HG02571 (cell line): ENCODE measurements around the gene MYH10.

ENCODE experiments used
- ATAC-seq: cut with Tn5 transposase; IDR thresholded peaks from one replicate; pipeline ENCODE4 v1.9.1; 2021; ENCODE audit warnings: mild to moderate bottlenecking, moderate library complexity; ENCODE audit not compliant: unreplicated experiment

Gene MYH10

GRCh38 chr17:8476741-8477140 is 153.8 kb downstream of the MYH10 start:
- no peak for ATAC-seq

- no peak for ATAC-seq
These were observed 154.7 kb downstream of the MYH10 start for GRCh38 chr17:8475781-8476180.

GRCh38 chr17:8475227-8475626 is 155.3 kb downstream of the MYH10 start:
- no peak for ATAC-seq

- no peak for ATAC-seq
These were observed 155.7 kb downstream of the MYH10 start for GRCh38 chr17:8474826-8475225.

GRCh38 chr17:8473451-8474192 is 156.9 kb downstream of the MYH10 start:
- ATAC-seq = no peak

GRCh38 chr17:8472663-8473062 is 157.9 kb downstream of the MYH10 start:
- no peak for ATAC-seq

GRCh38 chr17:8470447-8471047 is 160.0 kb downstream of the MYH10 start:
- no peak for ATAC-seq

GRCh38 chr17:8469964-8470363 is 160.6 kb downstream of the MYH10 start:
- ATAC-seq = no peak

GRCh38 chr17:8468980-8469379 is 161.5 kb downstream of the MYH10 start:
- no peak for ATAC-seq

- no peak for ATAC-seq
These were observed 162.4 kb downstream of the MYH10 start for GRCh38 chr17:8468127-8468526.

- no peak for ATAC-seq
These were observed 163.0 kb downstream of the MYH10 start for GRCh38 chr17:8467527-8467926.

- ATAC-seq = no peak
These were observed 163.7 kb downstream of the MYH10 start for GRCh38 chr17:8466873-8467272.

- ATAC-seq = no peak
These were observed 164.1 kb downstream of the MYH10 start for GRCh38 chr17:8466456-8466855.

GRCh38 chr17:8465759-8466158 is 164.8 kb downstream of the MYH10 start:
- no peak for ATAC-seq

GRCh38 chr17:8465356-8465755 is 165.2 kb downstream of the MYH10 start:
- ATAC-seq = no peak

GRCh38 chr17:8464941-8465340 is 165.6 kb downstream of the MYH10 start:
- no peak for ATAC-seq

- no peak for ATAC-seq
These were observed 167.4 kb downstream of the MYH10 start for GRCh38 chr17:8463099-8463498.

- ATAC-seq = no peak
These were observed 168.0 kb downstream of the MYH10 start for GRCh38 chr17:8462564-8462963.

- no peak for ATAC-seq
These were observed 170.7 kb downstream of the MYH10 start for GRCh38 chr17:8459831-8460230.

- ATAC-seq = no peak
These were observed 171.4 kb downstream of the MYH10 start for GRCh38 chr17:8459107-8459506.

GRCh38 chr17:8458128-8458527 is 172.4 kb downstream of the MYH10 start:
- no peak for ATAC-seq

- no peak for ATAC-seq
These were observed 174.8 kb downstream of the MYH10 start for GRCh38 chr17:8455665-8456209.
